ENCODE data around the gene TADA2A.
"Not testable (repeated sequence)": the region's sequence is repeated elsewhere in the genome, so short reads cannot be mapped to it uniquely, and the experiment has no call there.

The TADA2A gene

GRCh38 chr17:37405522-37405921, 1.2 kb upstream of the TADA2A start:
- DNase-seq = not testable (repeated sequence)

DNA sequence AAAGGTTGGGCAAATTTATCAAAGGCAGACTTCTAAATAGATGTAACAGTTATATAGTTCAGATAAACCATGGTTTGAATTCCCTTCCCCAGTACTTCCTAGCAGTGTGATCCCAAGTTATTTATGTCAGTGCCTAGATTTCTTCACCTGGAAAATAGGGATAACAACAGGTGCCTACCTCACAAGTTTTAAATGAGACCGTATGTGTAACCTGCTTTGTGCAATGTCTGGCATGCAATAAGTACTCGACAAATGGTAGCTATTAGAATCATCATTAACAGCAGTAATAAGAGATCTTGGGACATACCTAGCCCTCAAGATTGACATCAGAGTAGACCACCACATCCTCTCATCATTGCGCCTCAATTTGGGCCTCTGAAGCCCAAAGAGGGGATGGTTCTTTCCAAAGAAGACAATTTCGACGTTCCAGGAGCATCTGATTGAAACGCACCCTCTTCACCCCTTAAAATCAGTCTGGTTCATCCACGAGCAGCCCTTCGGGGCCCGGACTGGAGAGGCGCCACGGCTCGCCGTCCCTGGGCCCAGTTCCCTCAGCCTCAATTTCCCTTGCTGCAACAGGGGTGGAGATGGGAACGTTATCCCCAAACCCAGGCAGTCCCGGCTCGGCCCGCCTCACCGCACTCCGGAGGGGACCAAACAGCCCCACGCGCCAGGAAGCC, 591 bp upstream of the TADA2A start:
- DNase-seq = peak; percentile 57

GRCh38 chr17:37408145-37408479, 1.4 kb downstream of the TADA2A start:
- not testable (repeated sequence) for DNase-seq

DNA sequence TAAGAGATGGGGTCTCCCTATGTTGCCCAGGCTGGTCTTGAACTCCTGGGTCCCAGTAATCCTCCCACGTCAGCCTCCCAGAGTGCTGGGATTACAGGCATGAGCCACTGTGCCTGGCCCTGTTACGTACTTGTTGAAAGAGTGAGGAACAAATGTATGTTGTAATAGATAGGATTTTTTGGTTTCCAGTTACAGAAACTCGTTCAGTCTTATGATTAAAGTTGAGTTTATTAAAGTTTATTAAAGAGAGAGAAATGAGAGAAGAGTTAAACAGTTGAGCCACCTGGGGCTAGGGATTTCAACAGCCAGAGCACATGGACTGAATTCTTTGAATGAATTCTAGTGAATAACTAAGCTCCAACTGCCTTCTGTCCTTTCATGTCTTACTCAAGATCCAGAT, 3.7 kb downstream of the TADA2A start:
- no peak for DNase-seq

DNA sequence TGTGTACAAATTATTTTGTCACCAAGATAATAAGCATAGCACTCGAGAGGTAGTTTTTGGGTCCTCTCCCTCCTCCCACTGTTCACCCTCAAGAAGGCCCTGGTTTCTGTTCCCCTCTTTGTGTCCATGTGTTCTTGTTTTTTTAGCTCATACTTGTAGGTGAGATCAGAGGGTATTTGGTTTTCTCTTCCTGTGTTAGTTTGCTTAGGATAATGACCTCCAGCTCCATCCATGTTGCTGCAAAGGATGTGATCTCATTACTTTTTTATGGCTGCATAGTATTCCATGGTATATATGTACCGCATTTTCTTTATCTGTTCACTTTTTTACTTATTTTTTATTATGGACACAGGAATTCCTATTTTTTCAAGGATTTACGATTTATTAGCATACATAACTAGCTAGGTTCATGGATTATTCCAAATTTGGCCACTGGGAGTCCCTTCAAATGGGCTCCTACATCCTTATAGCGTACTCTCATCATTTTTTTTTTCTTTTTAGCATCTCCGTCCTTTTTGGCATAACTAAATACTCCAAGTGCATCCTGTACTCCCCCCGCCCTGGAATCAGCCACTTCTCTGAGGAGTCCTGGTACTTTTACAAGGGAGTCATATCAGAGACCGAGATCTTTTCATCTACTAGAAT, 7.3 kb downstream of the TADA2A start:
- DNase-seq = no peak

GRCh38 chr17:37417852-37418251, 11.2 kb downstream of the TADA2A start:
- no peak for DNase-seq

- no peak for DNase-seq
Observed at GRCh38 chr17:37422971-37423625, 16.4 kb downstream of the TADA2A start.

- DNase-seq = no peak
Observed at GRCh38 chr17:37425268-37425667, 18.6 kb downstream of the TADA2A start.

DNA sequence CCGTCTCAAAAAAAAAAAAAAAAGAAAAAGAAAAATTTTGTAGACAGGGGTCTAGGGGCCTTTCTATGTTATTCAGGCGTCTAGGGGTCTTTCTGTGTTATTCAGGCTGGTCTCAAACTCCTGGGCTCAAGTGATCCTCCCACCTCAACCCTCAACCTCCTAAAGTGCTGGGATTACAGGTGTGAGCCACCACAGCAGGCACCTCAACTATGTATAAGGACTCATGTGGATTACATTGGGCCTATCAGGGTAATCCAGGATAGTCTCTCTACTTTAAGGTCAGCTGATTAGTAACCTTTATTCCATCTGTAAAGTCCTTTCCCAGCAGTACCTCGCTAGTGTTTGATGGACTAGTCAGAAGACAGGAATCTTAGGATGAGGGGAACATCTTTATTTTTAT, 22.4 kb downstream of the TADA2A start:
- DNase-seq = no peak

DNA sequence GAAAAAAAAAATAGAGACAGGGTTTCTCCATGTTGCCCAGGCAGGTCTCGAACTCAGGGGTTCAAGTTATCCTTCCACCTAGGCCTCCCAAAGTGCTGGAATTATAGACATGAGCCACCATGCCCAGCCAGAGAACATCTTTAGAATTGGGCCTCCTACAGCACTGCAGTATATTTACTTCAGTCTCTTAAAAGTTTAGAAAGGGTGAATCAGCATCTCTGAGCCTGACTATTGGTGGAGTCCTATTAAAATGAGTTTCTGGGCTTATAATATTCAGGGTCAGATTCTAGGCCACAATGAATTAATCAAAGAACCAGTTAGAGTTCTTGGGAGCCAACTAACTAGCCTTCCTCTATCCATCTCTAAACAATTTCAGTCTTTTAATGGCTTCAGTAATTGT, 22.8 kb downstream of the TADA2A start:
- no peak for DNase-seq

DNA sequence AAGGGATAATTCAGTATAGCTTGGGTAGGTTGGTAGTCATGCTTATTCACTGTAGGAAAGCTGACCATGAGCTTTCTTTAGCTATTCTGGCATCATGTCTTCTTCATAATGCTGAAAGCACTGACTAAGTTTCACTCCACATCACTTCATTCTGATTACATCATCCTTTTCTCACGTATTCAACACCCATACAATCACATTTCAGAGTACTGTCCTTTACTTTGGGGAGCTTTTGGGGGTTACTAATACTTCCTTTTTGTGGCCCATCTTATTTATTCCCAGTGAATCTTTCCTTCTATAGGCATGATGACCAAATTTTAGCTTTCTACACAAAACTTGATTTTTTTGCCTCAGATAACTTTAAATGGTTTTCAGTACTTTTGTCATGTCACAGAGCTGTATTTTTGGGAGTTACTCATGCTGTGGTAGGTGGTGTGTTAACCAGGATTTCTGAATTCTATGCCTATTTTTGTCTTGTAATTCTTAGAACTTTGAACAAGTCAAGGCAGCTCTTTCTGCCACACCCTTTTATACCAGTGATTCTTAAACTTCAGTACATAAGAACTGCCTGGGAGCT, 23.5 kb downstream of the TADA2A start:
- DNase-seq = no peak

GRCh38 chr17:37432671-37433070, 26.0 kb downstream of the TADA2A start:
- DNase-seq = no peak

DNA sequence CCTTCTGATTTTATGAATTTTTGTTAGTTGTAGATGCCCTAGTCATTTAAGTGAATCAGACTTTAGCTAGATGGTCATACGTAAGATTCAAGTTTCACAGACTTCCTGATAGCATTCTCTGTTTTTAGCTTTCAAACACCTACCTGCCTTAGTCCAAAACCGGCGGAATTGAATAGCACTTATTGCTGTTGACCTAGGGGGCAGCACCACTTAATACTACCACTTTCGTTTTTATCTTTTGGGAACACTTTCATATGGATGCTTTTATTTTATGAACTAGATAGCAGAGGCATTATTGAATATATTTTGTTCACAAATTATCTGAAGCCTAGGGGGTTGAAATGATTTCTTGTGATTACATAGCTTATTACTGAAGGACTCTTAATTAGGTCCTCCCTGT, 31.5 kb downstream of the TADA2A start:
- no peak for DNase-seq

DNA sequence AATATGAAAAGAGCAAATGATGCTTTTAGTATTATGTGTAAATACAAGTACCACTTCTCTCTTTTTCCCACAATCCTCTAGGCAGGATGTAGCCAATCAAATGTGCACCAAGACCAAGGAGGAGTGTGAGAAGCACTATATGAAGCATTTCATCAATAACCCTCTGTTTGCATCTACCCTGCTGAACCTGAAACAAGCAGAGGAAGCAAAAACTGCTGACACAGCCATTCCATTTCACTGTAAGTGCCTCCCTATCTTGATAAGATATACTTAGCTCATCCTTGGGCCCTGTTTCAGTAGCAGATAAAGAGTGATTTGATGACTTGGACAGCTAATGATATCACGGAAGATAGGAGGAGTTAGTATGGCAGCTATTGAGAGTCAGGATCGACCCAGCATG, 33.7 kb downstream of the TADA2A start:
- no peak for DNase-seq

GRCh38 chr17:37441369-37442014, 34.8 kb downstream of the TADA2A start:
- DNase-seq = not testable (repeated sequence)

DNA sequence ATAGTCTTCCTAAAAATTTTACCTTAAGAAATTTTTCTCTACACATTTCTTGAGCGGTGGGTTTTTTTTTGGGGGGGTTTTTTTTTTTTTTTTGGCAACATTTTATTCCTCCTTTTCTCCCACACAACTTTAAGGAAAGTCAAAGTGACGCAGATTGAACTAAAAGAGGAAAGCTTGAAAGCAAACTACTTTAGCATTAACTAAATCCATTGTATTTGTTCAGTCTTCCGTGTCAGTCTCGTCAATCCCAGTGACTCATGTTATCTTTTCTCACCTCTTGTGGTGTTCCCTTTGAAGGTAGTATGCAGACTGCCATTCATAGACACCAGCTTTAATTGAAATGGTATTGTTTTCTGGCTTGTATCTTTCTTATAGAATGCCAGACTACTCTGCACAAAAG, 39.3 kb downstream of the TADA2A start:
- peak; percentile 64 for DNase-seq

DNA sequence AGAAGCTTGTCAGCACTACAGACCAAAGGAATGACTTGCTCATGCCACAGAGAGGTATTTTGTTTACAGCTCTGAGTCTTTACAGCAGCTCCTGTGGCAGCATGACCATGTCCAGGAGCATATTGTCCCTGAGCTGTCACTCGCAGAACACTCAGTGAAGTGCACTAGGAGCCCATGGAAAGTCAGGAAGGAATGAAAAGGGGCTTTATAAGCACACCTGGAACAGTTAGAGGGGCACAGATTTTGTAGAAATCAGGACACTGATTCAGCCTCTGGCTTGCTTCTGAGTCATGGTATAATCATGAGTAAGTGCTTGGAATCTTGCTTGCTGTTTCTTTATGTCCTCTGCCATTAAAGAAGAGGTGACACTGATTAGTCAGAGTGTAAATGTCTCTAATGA, 41.0 kb downstream of the TADA2A start:
- DNase-seq = no peak

DNA sequence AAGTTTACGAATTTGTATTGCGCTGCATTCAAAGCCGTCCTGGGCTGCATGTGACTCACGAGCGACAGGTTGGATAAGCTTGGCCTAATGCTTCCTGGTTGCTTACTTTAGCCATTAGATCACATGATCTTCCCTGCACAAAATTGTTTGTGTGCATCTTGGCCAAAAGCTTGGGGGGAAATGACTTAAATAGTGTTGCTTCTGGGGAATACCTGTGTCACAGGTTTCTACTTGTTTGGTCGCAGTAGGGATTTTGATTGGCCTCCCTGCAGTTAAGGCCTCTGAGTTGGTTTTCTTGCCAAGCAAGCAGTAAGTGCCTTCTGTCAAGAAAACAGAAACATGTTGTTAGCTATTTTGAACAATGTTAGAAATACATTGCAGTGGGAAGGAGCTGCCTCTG, 43.4 kb downstream of the TADA2A start:
- no peak for DNase-seq

DNA sequence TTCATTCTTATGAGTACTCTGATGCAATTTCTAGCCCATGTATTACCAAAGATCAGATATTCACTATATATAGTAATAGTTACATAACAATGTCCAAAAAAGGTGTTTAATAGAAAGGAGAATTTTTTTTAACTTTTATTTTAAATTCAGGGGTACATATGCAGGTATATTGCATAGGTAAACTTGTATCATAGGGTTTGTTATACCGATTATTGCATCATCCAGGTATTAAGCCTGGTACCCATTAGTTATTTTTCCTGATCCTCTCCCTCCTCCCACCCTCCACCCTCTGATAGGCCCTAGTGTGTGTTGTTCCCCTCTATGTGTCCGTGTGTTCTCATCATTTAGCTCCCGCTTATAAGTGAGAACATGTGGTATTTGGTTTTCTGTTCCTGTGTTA, 51.1 kb downstream of the TADA2A start:
- DNase-seq = not testable (repeated sequence)

DNA sequence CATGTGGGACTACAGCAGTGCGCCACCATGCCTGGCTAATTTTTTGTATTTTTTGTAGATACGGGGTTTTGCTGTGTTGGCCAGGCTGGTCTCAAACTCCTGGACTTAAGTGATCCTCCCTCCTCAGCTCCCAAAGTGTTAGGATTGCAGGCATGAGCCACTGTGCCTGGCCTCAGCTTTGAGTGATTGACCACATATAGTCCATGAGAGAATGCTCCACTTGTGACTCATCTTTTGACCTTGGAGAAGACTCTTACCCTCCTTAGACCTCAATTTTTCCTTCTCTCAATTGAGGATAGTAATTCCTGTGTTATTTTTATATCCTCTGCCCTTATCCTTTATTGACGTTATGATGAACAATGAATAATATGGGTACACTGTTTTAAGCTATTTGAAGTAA, 52.1 kb downstream of the TADA2A start:
- DNase-seq = no peak

DNA sequence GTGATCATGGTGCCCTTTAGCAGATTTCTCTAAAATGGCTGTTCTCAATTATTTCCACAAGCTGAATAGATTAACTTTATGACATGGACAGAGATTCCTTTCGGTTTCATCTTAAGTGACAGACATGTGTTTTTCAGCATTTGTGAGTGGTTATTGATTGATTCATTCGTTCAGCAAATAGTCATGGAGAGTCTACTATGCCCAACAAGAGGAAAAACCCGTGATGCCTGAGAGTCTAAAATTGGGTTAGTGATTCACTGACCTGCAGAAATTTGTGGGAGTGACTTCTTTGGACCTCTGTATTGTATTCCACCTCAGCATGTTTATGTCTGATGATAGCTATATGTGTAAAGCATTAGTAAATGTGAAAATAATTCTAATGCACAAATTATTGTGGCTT, 55.0 kb downstream of the TADA2A start:
- no peak for DNase-seq

GRCh38 chr17:37462492-37462891, 55.8 kb downstream of the TADA2A start:
- no peak for DNase-seq

GRCh38 chr17:37463039-37463438, 56.4 kb downstream of the TADA2A start:
- DNase-seq = no peak

Data from NCI-H69 (cell line).